HG02884 (cell line): ENCODE results near the gene GPATCH2.
"Not testable (repeated sequence)": the region's sequence is repeated elsewhere in the genome, so short reads cannot be mapped to it uniquely, and the experiment has no call there.

Source experiments
- ATAC-seq: cut with Tn5 transposase; IDR thresholded peaks from one replicate; pipeline ENCODE4 v1.9.1; 2021; ENCODE audit warnings: mild to moderate bottlenecking, moderate library complexity; ENCODE audit not compliant: unreplicated experiment

Gene GPATCH2

GRCh38 chr1:217527151-217527550 lies 103.7 kb downstream of the GPATCH2 start:
- no peak for ATAC-seq

- ATAC-seq = no peak
Measured at GRCh38 chr1:217526636-217527035, 104.3 kb downstream of the GPATCH2 start.

- no peak for ATAC-seq
Measured at GRCh38 chr1:217525773-217526490, 105.0 kb downstream of the GPATCH2 start.

- no peak for ATAC-seq
Measured at GRCh38 chr1:217524787-217525520, 105.9 kb downstream of the GPATCH2 start.

GRCh38 chr1:217523921-217524320 lies 107.0 kb downstream of the GPATCH2 start:
- ATAC-seq = not testable (repeated sequence)

GRCh38 chr1:217522277-217522676 lies 108.6 kb downstream of the GPATCH2 start:
- no peak for ATAC-seq

GRCh38 chr1:217521317-217521716 lies 109.6 kb downstream of the GPATCH2 start:
- ATAC-seq = no peak

- no peak for ATAC-seq
Measured at GRCh38 chr1:217506878-217507277, 124.0 kb downstream of the GPATCH2 start.

GRCh38 chr1:217498209-217498608 lies 132.7 kb downstream of the GPATCH2 start:
- no peak for ATAC-seq

GRCh38 chr1:217495249-217495648 lies 135.6 kb downstream of the GPATCH2 start:
- peak; percentile 97 for ATAC-seq

- peak; percentile 74 for ATAC-seq
Measured at GRCh38 chr1:217494767-217495166, 136.1 kb downstream of the GPATCH2 start.

GRCh38 chr1:217493290-217493689 lies 137.6 kb downstream of the GPATCH2 start:
- no peak for ATAC-seq

- ATAC-seq = no peak
Measured at GRCh38 chr1:217484871-217485270, 146.0 kb downstream of the GPATCH2 start.

- ATAC-seq = peak; percentile 97
Measured at GRCh38 chr1:217482356-217483102, 148.4 kb downstream of the GPATCH2 start.

- no peak for ATAC-seq
Measured at GRCh38 chr1:217478450-217478849, 152.4 kb downstream of the GPATCH2 start.

- ATAC-seq = no peak
Measured at GRCh38 chr1:217472915-217473314, 158.0 kb downstream of the GPATCH2 start.

GRCh38 chr1:217471403-217471802 lies 159.5 kb downstream of the GPATCH2 start:
- ATAC-seq = no peak

GRCh38 chr1:217469983-217470382 lies 160.9 kb downstream of the GPATCH2 start:
- ATAC-seq = no peak

- no peak for ATAC-seq
Measured at GRCh38 chr1:217465102-217465501, 165.8 kb downstream of the GPATCH2 start.

GRCh38 chr1:217462666-217463065 lies 168.2 kb downstream of the GPATCH2 start:
- no peak for ATAC-seq

- ATAC-seq = no peak
Measured at GRCh38 chr1:217462159-217462558, 168.7 kb downstream of the GPATCH2 start.

GRCh38 chr1:217457016-217457415 lies 173.9 kb downstream of the GPATCH2 start:
- no peak for ATAC-seq
